Large intestine (tissue), 3 donors: Measurements from ENCODE around the gene NEK10. TPM values are rescaled to one million over a fixed set of nuclear protein-coding genes. Genes with fewer than 3 reads are reported as not detected.

Experiments used
- DNase-seq, 2 donors: peaks; one replicate each; pipeline versions ENCODE4 v3.0.0 to v3.0.0-alpha.2; 2013
- H3K27ac ChIP-seq: one replicate; pipeline ENCODE4 v1.5.1; 2013; ENCODE audit warnings: low read length
- H3K27me3 ChIP-seq: 2 replicates; pipeline ENCODE4 v1.6.1; 2013; ENCODE audit warnings: low read length; ENCODE audit not compliant: control insufficient read depth, insufficient read depth
- H3K36me3 ChIP-seq: 2 replicates; pipeline ENCODE4 v1.6.1; 2013; ENCODE audit warnings: low read length; ENCODE audit not compliant: control insufficient read depth, insufficient read depth
- H3K4me1 ChIP-seq: one replicate; pipeline ENCODE4 v1.6.1; 2013; ENCODE audit warnings: low read length; ENCODE audit not compliant: control insufficient read depth, insufficient read depth
- H3K4me3 ChIP-seq: one replicate; pipeline ENCODE4 v1.5.1; 2013; ENCODE audit warnings: low read length
- H3K9me3 ChIP-seq: one replicate; pipeline ENCODE4 v1.6.1; 2013; ENCODE audit warnings: mild to moderate bottlenecking, low read depth, low read length, moderate library complexity; ENCODE audit not compliant: control insufficient read depth
- WGBS: methylation state at CpG from one replicate; pipeline ENCODE4 v1.1.5; 2013; ENCODE audit warnings: low lambda C conversion rate; ENCODE audit not compliant: insufficient coverage; 5-methylcytosine and 5-hydroxymethylcytosine counted together
- polyA plus RNA-seq: library from polyadenylated mRNA; unstranded; fragments of 120-200 nt; gene quantifications from one replicate; pipeline ENCODE4 v1.2.1, GENCODE V29; 2013

NEK10 gene
- polyA plus RNA-seq, 1 donor = 0.87 TPM

- Histone ChIP-seq H3K4me1 (no peaks in the 10 kb centered on the region), H3K4me3 (no peak overlapping the region), H3K27me3 (no peaks in the 10 kb centered on the region), H3K27ac (no peak overlapping the region), H3K36me3 (no peaks in the 10 kb centered on the region), H3K9me3 (no peaks in the 10 kb centered on the region)
- no CpG with 5 or more reads among the region's 5 CpGs for WGBS
- DNase-seq = no peak
Measured at GRCh38 chr3:27213450-27213849, 155.7 kb downstream of the NEK10 start.

GRCh38 chr3:27209617-27210264 is 159.4 kb downstream of the NEK10 start:
- 50% methylated on average over 1 of the region's 3 CpGs for WGBS
- Histone ChIP-seq H3K9me3 (no peaks in the 10 kb centered on the region), H3K36me3 (no peaks in the 10 kb centered on the region), H3K27ac (no peak overlapping the region), H3K4me1 (no peaks in the 10 kb centered on the region), H3K27me3 (no peaks in the 10 kb centered on the region), H3K4me3 (no peak overlapping the region)
- no peak for DNase-seq

GRCh38 chr3:27208961-27209616 is 160.1 kb downstream of the NEK10 start:
- no peaks in the 10 kb centered on the region for H3K27me3 ChIP-seq
- no peaks in the 10 kb centered on the region for H3K9me3 ChIP-seq
- WGBS = 100% methylated on average over 1 of the region's 2 CpGs
- no peak overlapping the region for H3K4me3 ChIP-seq
- no peak overlapping the region for H3K27ac ChIP-seq
- no peaks in the 10 kb centered on the region for H3K36me3 ChIP-seq
- DNase-seq = no peak
- no peaks in the 10 kb centered on the region for H3K4me1 ChIP-seq

GRCh38 chr3:27202959-27203358 is 166.2 kb downstream of the NEK10 start:
- no peaks in the 10 kb centered on the region for H3K36me3 ChIP-seq
- peaks cover 4% of the 10 kb centered on the region for H3K9me3 ChIP-seq
- H3K4me3 ChIP-seq = no peak overlapping the region
- H3K27ac ChIP-seq = no peak overlapping the region
- no CpG with 5 or more reads among the region's 1 CpG for WGBS
- H3K27me3 ChIP-seq = no peaks in the 10 kb centered on the region
- DNase-seq = no peak
- peaks cover 6% of the 10 kb centered on the region for H3K4me1 ChIP-seq

GRCh38 chr3:27201492-27201891 is 167.7 kb downstream of the NEK10 start:
- Histone ChIP-seq H3K27me3 (no peaks in the 10 kb centered on the region), H3K9me3 (peaks cover 6% of the 10 kb centered on the region), H3K36me3 (no peaks in the 10 kb centered on the region), H3K4me1 (peaks cover 6% of the 10 kb centered on the region), H3K4me3 (no peak overlapping the region), H3K27ac (no peak overlapping the region)
- 24% methylated on average over 2 of the region's 5 CpGs for WGBS
- DNase-seq = peak; percentile 32 to 79

GRCh38 chr3:27200721-27201489 is 168.3 kb downstream of the NEK10 start:
- Histone ChIP-seq H3K36me3 (no peaks in the 10 kb centered on the region), H3K4me3 (no peak overlapping the region), H3K4me1 (peaks cover 6% of the 10 kb centered on the region), H3K9me3 (peaks cover 6% of the 10 kb centered on the region), H3K27me3 (no peaks in the 10 kb centered on the region), H3K27ac (no peak overlapping the region)
- WGBS = 0% methylated on average over 1 of the region's 2 CpGs
- peak; percentile 6 to 43 for DNase-seq

GRCh38 chr3:27194861-27195483 is 174.2 kb downstream of the NEK10 start:
- Histone ChIP-seq H3K4me1 (no peaks in the 10 kb centered on the region), H3K27me3 (no peaks in the 10 kb centered on the region), H3K4me3 (no peak overlapping the region), H3K9me3 (peaks cover 6% of the 10 kb centered on the region), H3K27ac (no peak overlapping the region), H3K36me3 (no peaks in the 10 kb centered on the region)
- WGBS = 60% methylated on average over 1 of the region's 1 CpG
- no peak for DNase-seq

- Histone ChIP-seq H3K4me3 (no peak overlapping the region), H3K4me1 (no peaks in the 10 kb centered on the region), H3K9me3 (peaks cover 2% of the 10 kb centered on the region), H3K27me3 (no peaks in the 10 kb centered on the region), H3K27ac (no peak overlapping the region), H3K36me3 (no peaks in the 10 kb centered on the region)
- 100% methylated on average over 1 of the region's 2 CpGs for WGBS
- DNase-seq = no peak
Measured at GRCh38 chr3:27193056-27193455, 176.1 kb downstream of the NEK10 start.

- no peak for DNase-seq
- 100% methylated on average over 3 of the region's 5 CpGs for WGBS
Measured at GRCh38 chr3:27186013-27186412, 183.2 kb downstream of the NEK10 start.

GRCh38 chr3:27185231-27185989 is 183.8 kb downstream of the NEK10 start:
- H3K9me3 ChIP-seq = no peaks in the 10 kb centered on the region
- no peak overlapping the region for H3K4me3 ChIP-seq
- no CpG with 5 or more reads among the region's 2 CpGs for WGBS

More at GRCh38 chr3:27186013-27186412, 183.2 kb downstream of the NEK10 start:
- no peak overlapping the region for H3K4me3 ChIP-seq
- H3K27me3 ChIP-seq = no peaks in the 10 kb centered on the region
- H3K4me1 ChIP-seq = no peaks in the 10 kb centered on the region
- H3K9me3 ChIP-seq = no peaks in the 10 kb centered on the region
- no peaks in the 10 kb centered on the region for H3K36me3 ChIP-seq
- no peak overlapping the region for H3K27ac ChIP-seq

More at GRCh38 chr3:27185231-27185989, 183.8 kb downstream of the NEK10 start:
- no peak overlapping the region for H3K27ac ChIP-seq
- H3K27me3 ChIP-seq = no peaks in the 10 kb centered on the region
- no peaks in the 10 kb centered on the region for H3K4me1 ChIP-seq
- no peaks in the 10 kb centered on the region for H3K36me3 ChIP-seq
- DNase-seq = no peak
